ENCODE results near the gene MRS2. TPM values are rescaled to one million over a fixed set of nuclear protein-coding genes. Genes with fewer than 3 reads are reported as not detected.

The MRS2 gene
- total and polyA plus RNA-seq, 9 of the 15 experiments (the other 6 are each of a cell fraction or from before 2014, with no cell fraction given), result 14.6 to 57.9 (median 48.1) TPM

GRCh38 chr6:24358219-24358821 is 44.4 kb upstream of the MRS2 start (continued):
- TF ChIP-seq E2F6 (IDR thresholded peaks at IDR 0.05; ENCODE audit: borderline replicate concordance in 1 of 2, extremely low read depth in 1 of 2, insufficient read depth in 1 of 2, insufficient read length in 1 of 2, low read depth in 1 of 2, low read length in 1 of 2, poor library complexity in 1 of 2, severe bottlenecking in 1 of 2), result no peak
- no peak for TF ChIP-seq RBBP5 (IDR thresholded peaks at IDR 0.05; ENCODE audit: borderline replicate concordance, insufficient read depth, low read length, poor library complexity, severe bottlenecking)
- no peak for TF ChIP-seq GATAD2B (IDR thresholded peaks at IDR 0.05; ENCODE audit: borderline replicate concordance)
- no peak for TF ChIP-seq ZNF277 (CRISPR knock-in tag; IDR thresholded peaks at IDR 0.05; ENCODE audit: borderline replicate concordance)

Data from K562 (cell line).